ENCODE measurements around the gene ASAP2. TPM values are rescaled to one million over a fixed set of nuclear protein-coding genes. Genes with fewer than 3 reads are reported as not detected.

The ASAP2 gene
- 34.2 and 34.7 TPM in 2 replicates for total RNA-seq (2014; rRNA removed; shearing (Covaris generic))
- 26.6 and 30.9 TPM in 2 replicates for polyA plus RNA-seq (2014; cell fraction: nucleus; rRNA removed)

DNA sequence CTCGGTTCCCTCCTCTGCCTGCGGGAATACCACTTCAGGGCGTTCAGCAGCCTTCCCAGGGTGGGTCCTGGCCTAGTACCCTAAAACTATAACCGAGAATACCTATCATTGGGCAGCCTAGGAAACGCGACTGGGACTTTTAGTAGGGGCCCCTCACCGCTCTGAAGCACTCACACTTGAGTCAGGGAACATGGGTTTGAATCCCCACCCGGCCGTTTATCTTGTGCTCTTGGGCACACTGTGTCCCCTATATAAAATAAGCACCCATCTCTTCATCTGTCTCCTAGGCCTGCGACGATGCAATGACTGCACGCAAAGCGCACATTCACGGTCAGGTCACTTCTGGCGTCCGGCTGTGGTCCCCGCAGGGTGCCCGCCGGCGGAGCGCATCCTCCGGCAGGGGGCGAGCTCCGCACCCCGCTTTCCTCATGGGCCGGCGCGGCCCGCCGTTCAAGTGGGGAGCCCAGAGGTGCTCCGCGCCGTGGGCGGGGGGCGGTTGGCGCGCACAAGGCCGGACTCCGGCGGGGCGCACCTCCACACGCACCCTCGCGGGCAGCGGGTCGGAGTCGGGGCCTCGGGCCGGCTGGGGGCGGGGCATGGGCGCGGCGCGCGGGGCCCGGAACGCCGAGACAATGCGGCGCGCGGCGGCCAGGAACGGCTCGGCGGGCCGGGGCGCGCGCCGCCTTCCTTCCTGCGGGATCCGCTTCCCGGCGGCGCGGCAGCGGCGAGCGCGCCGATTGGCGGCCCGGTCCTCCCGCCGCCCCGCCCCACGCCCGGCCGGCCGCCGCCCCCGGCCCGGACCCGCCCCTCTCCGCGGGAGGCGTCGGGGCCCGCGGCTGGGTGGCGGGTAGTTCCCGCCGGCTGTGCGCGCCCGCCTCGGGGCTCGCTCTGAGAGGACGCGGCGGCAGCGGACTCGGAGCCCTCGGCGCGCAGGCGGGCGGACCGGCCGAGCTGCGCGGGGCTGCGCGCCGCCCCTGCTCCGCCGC, at the start of gene ASAP2:
Gene ASAP2 (plus strand): TSS at position 850 of the 986 bp plus-strand sequence. CDS start 293 bp downstream, outside the sequence.
- peak; percentile 69 for DNase-seq (ENCODE audit: extremely low read depth, low read depth)

DNA sequence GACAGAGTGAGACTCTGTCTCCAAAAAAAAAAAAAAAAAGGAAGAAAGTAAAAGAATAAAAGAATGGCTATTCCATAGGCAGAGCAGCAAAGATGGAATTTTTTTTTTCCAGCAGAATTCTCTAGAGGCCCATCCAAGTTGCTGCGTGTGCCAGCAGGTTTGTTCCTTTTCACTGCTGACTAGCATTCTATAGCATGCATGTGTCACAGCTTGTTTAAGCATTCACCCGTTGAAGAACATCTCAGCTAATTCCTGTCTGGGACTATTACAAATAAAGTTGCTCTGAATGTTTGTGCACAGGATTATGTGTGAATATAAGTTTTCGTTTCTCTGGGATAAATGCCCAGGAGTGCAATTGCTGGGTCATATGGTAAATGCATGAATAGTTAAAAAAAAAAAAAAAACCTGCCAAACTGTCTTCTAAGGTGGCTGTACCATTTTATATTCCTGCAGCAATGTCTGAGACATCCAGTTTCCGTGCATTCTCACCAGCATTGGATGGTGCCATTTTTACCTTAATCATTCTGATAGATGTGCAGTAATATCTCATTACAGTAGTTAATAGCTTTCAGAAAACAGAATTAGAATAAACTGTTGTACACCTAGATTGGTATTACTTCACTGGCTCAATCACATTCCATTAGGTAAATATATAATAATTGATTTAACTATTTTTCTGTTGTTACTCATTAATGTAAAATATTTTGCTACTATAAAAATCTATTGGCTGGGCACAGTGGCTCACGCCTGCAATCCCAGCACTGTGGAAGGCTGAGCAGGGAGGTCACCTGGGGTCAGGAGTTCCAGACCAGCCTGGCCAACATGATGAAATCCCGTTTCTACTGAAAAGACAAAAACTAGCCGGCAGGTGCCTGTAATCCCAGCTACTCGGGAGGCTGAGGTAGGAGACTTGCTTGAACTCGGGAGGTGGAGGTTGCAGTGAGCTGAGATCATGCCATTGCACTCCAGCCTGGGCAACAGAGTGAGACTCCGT, 47.5 kb upstream of the ASAP2 start:
- no peak for DNase-seq (ENCODE audit: extremely low read depth, low read depth)

DNA sequence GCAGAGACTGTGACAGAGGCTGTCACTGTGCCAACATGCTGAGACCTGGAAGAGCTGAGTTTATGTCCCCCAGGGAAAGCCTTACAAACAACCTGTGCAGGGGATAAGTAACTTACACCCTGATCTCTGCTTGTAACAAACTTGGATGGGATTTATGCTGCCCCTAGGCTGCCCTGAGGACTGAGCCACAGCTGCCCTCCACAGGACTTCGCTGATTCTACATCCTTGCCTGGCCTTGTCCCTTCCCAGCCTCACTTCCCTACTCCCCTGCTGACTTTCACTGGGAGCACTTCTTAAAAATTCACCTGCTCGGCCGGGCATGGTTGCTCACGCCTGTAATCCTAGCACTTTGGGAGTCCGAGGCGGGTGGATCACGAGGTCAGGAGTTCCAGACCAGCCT, 45.9 kb upstream of the ASAP2 start:
- no peak for DNase-seq (ENCODE audit: extremely low read depth, low read depth)

DNA sequence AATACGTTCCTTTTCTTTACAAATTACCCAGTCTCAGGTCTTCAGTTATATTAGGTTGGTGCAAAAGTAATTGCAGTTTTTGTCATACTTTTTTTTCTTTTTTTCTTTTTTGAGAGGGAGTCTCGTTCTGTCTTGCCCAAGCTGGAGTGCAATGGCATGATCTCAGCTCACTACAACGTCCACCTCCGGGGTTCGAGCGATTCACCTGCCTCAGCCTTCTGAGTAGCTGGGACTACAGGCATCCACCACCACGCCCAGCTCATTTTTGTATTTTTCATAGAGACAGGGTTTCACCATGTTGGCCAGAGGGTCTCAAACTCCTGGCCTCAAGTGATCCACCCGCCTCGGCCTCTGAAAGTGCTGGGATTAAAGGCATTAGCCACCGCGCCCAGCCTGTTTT, 43.8 kb upstream of the ASAP2 start:
- no peak for DNase-seq (ENCODE audit: extremely low read depth, low read depth)

DNA sequence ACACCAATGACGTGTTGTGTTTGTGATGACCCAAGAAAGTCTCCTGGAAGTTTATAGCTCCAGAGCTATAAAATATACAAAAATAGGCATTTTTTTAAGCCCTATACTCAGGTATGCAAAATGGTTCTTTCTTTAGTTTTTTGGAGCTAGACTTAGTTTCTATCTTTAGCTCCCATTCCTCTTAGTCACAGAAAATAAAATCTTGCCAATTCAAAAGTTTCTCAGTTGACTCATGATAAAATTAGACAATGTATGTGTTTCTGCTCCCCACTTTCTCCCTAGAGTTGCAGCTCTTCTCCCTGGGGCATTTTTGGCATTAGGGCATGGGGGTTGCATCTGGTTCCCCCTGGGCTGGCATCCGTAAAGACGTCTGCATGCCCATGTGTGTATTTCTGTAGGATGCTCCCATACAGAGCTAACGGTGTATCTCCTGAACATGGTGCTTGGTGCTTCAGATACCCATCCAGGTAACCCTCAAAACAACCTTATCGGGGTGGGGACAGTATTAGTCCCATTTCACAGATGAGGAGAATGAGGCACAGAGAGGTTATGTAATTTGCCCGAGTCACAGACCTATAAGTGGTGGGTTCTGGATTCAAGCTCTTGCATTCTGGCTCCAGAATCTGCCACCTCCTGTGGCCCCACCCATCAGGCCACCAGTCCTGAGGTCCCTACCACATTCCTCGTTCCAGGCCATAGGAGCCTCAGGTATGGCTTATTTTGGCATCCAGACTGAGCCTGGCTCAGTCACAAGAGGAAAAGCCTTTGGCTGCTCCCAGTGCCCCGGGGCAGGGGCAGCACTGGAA, 43.1 kb upstream of the ASAP2 start:
- no peak for DNase-seq (ENCODE audit: extremely low read depth, low read depth)

DNA sequence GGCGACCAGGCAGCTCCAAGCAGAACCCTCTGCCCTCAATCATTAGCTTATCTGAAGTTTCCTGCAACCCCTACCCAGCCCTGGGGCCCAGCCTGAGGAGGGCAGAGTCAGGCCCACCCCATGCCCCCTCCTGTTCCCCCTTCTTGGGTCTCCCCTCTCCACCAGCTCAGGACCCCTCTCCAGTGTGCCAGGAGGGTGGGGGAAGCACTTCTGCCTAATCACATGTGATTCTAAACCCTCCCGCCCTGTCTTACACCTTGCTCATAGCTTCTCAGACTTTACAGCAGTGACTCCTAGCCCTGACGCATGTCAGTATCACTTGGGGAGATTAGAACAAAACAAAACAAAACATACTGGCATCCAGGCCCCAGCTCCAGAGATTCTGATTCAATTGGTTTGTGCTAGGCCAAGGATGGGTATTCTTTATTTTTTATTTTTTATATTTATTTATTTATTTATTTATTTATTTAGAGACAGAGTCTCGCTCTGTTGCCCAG, 42.5 kb upstream of the ASAP2 start:
- DNase-seq (ENCODE audit: extremely low read depth, low read depth) = no peak

DNA sequence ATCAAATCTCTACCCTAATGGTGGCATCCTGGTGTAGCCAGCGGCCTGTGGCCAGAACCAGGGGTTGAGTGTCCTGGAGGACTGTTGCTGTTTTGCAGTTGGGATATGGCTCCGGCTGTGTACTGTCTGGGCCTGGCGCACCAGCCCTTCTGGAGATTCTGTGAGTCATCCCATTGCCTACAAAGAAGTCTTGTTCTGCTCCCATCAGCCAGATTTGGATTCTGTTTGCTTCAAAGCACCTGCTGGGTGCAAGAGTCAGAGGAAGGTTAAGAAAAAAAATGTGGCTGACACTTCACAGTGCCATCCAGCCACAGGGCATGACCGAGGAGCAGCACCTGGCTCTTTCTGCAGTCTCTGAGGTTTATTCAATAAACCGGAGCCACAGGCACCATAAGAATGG, 41.0 kb upstream of the ASAP2 start:
- no peak for DNase-seq (ENCODE audit: extremely low read depth, low read depth)

DNA sequence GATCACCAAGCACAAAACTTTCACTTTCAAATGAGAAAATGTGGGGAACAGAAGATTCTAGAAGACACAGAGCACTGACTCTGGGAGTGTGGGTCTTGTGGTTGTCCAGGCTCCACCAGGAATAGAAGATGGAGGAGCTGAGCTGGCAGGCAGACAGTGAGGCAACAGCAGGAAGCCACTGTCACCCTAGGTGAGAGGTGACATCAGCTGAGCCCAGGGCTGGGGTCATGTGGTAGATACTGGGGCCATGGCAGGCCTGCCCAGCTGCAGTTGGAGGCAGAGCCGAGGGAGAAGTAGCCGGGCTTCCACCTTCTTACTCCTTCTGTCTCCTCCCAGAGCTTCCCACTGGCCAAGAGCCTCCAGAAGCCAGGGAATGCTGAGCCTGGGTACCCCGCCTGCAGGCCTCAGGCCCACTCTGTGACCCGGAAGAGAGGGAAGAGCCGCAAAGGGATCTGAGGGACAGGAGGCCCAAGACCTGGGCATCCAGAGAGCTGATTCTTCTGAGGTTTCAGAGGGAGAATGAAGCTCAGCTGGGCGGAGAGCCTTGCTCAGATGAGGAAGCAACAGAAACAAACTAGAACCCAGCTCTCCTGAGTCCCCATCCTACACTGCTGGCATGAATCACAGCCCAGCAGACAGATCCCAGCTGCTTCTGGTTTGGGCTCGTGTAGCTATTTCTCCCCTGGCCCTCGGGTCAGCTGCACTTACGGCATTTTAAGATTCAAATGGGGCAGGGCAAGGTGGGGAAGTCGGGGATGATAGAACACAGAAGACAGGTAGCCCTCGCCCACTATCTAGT, 39.8 kb upstream of the ASAP2 start:
- no peak for DNase-seq (ENCODE audit: extremely low read depth, low read depth)

DNA sequence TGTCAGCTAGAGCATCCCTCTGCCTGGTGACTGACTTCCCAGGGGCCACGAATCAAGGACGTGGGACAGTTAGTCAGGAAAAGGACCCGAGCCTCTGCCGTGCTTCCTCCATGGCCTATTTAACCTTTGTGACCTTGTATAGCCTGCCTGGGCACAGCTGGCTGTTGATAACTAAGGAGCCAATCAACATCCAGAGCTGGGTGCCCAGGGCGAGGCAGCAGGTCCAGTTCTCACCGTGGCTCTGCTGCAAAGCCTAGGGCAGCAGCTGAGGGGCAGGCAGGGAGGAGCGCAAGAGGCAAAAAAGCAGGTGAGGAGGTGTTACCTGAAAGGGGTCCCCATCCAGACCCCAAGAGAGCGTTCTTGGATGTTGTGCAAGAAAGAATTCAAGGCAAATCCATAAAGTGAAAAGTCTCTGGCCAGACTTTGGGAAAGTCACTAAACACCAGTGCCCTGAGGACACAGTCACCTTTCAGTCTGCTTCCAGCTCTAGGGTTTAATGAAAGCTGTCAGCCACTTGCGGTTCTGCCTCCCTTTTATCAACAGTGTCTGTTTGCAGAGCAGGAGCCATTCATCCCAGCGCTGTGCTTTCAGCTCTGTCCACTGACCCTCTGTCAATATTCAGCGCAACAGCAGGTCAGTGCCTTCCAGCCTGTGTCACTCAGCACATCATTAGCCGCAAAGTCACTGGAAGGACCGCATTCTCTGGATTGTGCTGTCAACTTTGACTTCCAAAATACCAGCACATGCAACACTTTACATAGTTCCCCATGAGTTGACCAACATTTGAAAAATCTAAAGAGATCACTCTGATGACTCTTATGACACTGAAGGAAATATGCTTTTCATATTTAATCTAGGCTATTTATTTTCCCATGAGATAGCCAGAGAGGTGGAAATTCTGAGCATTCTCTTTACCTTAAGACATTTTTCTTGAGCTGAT, 38.6 kb upstream of the ASAP2 start:
- DNase-seq (ENCODE audit: extremely low read depth, low read depth) = no peak

DNA sequence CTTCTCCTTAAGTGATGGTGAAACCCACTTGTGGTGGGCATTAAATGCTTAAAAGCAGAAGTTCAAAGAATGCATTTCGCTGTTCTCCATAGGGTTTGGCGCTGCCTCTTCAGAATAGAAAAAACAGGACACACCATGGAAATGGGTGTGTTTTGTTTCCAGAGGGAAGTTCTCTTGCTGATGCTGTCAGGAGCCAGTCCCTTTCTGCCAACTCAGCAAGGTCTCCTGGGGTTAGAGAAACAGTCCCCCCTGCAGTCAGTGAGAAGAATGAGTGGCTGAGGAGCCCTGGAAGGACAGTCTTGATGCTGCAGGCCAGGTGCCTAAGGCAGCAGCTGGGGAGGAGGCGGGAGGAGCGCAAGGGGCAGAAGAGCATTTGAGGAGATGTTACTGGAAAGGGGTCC, 37.8 kb upstream of the ASAP2 start:
- DNase-seq (ENCODE audit: extremely low read depth, low read depth) = no peak

DNA sequence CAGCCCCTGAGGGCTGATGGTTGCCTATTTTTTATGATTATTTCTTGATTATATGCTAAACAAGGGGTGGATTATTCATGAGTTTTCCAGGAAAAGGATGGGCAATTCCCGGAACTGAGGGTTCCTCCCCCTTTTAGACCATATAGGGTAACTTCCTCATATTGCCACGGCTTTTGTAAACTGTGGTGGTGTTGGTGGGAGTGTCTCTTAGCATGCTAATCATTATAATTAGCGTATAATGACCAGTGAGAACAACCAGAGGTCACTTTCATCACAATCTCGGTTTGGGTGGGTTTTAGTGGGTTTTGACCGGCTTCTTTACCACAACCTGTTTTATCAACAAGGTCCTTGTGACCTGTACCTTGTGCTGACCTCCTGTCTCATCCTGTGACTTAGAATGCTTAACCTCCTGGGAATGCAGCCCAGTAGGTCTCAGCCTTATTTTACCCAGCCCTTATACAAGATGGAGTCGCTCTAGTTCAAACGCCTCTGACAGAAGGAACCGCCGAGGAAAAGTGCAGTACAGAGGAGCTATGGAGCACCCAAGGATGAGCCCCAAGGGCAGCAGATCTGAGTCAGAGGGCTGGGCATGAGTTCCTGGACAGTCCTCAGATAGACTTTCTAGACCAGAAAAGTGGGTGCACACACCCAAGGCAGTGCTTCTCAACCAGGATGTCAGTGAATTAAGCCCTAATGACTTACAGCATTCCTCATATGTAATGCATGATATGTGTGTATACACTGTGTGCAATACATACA, 37.1 kb upstream of the ASAP2 start:
- no peak for DNase-seq (ENCODE audit: extremely low read depth, low read depth)

DNA sequence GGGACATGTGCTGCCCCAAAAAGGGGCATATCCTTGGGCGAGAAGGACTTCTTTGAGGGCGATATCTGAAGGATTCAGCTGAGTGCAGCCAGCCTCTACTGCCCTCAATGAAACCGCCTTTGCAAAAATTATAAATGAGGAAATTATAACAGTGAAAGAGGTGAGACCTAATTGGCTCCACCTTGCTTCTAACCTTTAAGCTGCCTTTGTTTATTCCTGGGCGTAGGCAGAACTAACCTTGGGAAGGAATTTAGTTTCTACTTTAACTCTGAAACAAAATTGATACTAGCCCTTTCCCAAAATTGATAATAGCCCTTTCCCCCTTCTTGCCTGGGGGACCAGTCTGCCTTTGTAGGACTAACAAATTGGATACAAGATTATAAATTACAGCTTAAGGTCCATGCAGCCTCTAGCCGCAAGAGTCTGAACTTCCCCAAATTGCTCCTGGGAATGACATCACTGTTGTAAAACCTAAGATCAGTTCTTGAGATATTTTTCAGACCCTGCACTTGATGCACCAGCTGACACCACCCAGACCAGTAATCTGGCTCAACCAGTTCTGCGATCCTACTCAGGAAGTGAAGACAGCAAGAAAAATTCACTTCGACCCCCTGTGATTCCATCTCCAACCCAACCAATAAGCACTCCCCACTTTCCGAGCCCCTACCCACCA, 36.0 kb upstream of the ASAP2 start:
- no peak for DNase-seq (ENCODE audit: extremely low read depth, low read depth)

DNA sequence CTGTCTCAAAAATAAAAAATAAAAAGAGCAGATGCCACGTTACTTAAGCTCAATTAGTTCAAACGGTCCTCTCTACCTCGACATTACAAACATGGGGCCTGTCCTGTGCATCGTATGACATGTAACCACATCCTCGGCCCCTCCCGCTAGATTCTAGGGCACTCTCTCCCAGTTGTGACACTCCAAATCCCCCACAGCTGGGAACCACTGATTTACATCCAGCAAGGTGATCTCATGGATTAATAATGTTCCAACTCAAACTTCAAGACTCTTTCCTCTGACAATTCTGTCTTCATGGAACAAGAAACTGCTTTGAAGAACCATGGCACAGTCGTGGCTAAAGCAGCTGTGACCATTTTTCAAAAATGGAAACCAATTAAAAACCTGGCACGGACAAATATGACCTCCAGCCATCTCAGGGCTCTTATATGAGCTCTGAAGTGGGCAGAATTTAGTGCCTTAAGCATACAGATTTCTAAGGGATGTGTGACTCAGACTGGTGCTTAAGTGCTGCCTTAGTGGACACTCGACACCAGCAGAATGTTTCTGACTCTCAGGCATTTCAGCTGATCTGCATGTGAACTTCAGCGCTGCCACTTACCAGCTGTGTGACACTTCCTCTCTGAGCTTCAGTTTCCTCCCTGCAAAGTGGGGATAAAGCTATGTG, 31.7 kb upstream of the ASAP2 start:
- no peak for DNase-seq (ENCODE audit: extremely low read depth, low read depth)

DNA sequence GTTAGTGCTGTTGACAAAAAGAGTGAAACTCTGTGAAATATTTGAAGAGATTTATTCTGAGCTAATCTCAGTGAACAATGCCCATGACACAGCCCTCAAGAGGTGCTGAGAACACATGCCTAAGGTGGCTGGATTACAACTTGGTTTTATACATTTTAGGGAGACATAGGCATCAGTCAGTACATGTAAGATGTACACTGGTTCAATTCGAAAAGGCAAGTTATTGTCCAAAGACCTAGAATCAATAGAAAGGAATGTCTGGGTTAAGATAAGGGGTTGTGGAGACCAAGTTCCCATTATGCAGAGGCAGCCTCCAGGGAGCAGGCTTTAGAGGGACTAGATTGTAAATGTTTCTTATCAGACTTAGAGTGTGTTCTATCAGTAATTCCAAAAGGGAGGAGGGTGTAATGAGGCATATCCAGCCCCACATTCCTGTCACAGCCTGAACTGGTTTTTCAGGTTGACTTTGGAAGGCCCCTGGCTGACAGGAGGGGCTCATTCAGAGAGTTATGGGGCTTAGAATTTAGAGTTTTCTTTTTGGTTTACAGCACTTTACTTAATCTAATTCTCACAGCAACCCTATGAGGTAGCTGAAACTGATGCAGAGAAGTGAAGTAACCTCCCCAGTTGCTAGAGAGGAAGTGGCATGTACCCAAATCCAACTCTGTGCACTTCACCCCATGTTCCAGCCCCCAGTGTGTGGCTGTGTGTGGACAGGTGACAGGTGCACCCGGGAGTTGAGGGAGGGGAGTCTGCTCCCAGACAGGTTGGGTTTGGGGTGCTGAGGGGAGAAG, 28.3 kb upstream of the ASAP2 start:
- no peak for DNase-seq (ENCODE audit: extremely low read depth, low read depth)

DNA sequence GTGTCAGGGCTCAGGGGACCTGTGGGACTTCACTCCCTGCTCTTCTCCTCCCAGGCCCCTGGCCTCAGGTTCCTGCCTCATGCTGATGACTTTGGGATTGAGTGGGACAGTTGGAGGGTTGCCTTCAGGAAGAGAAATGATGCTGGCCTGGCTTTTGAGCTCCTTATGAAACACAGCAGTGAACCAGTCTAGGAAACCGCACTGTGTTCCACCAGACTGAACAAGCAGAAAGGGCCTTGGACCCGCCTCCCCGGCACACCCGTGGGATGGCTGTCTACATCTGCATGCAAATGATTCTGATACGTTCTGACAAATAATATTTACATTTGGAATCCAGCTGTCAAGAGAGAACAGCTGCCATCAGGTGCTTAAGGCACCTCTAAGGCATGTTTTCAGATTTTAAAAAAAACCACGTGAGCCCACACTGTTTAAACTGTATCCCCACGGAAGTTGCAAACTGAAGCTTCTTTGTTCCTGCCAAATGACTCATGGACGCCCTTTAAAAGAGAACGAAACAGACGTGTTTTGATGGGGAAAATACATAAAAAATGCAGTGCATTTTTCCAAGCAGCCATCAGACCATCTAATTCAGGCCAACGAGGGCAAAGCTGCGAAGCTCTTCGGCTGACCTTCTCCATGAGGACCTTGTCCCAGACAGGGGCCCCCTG, 27.6 kb upstream of the ASAP2 start:
- peak; percentile 39 for DNase-seq (ENCODE audit: extremely low read depth, low read depth)

Data from NCI-H460 (cell line).